Measurements from ENCODE around the gene AICDA.

AICDA gene

GRCh38 chr12:8556531-8557097 lies 56.0 kb downstream of the AICDA start:
- DNase-seq (ENCODE audit: low read depth in 4 of 4, low spot score in 1 of 4): no peak

- DNase-seq (ENCODE audit: low read depth in 4 of 4, low spot score in 1 of 4): no peak
Measured at GRCh38 chr12:8554451-8555195, 58.0 kb downstream of the AICDA start.

GRCh38 chr12:8553088-8553627 lies 59.5 kb downstream of the AICDA start:
- DNase-seq (ENCODE audit: low read depth in 4 of 4, low spot score in 1 of 4): no peak

Measured in stimulated activated CD4-positive, alpha-beta T cell treated with anti-CD3 and anti-CD28 coated beads, Interleukin-1b, Interleukin-23, amount 100 ng/mL, for 24 hours (primary cell).